GM18508 (cell line): Measurements from ENCODE around the gene KRTAP4-8.
"Not testable (repeated sequence)": the region's sequence is repeated elsewhere in the genome, so short reads cannot be mapped to it uniquely, and the experiment has no call there.

Source experiments
- ATAC-seq: cut with Tn5 transposase; IDR thresholded peaks from one replicate; pipeline ENCODE4 v1.9.1; 2021; ENCODE audit warnings: moderate number of reproducible peaks; ENCODE audit not compliant: insufficient read depth, unreplicated experiment

KRTAP4-8 gene

GRCh38 chr17:41069031-41069430, 28.9 kb downstream of the KRTAP4-8 start:
- ATAC-seq: no peak

GRCh38 chr17:41067281-41067680, 30.7 kb downstream of the KRTAP4-8 start:
- ATAC-seq: no peak

GRCh38 chr17:41065829-41066624, 31.9 kb downstream of the KRTAP4-8 start, which contains the start of gene KRTAP2-4:
TSS of gene KRTAP2-4 (minus strand) at chr17:41065879. CDS start at chr17:41065845, 34 bp downstream.
- no peak for ATAC-seq

- ATAC-seq: not testable (repeated sequence)
These were observed 32.8 kb downstream of the KRTAP4-8 start for GRCh38 chr17:41065016-41065689.

- no peak for ATAC-seq
These were observed 33.6 kb downstream of the KRTAP4-8 start for GRCh38 chr17:41064301-41064700.

GRCh38 chr17:41063449-41063848, 34.5 kb downstream of the KRTAP4-8 start:
- ATAC-seq: no peak

- ATAC-seq: no peak
These were observed 36.0 kb downstream of the KRTAP4-8 start for GRCh38 chr17:41061964-41062363.

GRCh38 chr17:41060052-41060604, 37.8 kb downstream of the KRTAP4-8 start, which contains the start of gene KRTAP2-3:
TSS of gene KRTAP2-3 (minus strand) at chr17:41060114. CDS start at chr17:41060050, 64 bp downstream.
- no peak for ATAC-seq

- not testable (repeated sequence) for ATAC-seq
These were observed 38.5 kb downstream of the KRTAP4-8 start for GRCh38 chr17:41059276-41060051.

GRCh38 chr17:41058741-41059140, 39.2 kb downstream of the KRTAP4-8 start:
- no peak for ATAC-seq

- no peak for ATAC-seq
These were observed 40.4 kb downstream of the KRTAP4-8 start for GRCh38 chr17:41057547-41057946.

- not testable (repeated sequence) for ATAC-seq
These were observed 42.8 kb downstream of the KRTAP4-8 start, which contains the start of gene KRTAP2-2 for GRCh38 chr17:41055130-41055529. TSS of gene KRTAP2-2 (minus strand) at chr17:41055230. CDS start at chr17:41055211, 19 bp downstream.

GRCh38 chr17:41054556-41054955, 43.4 kb downstream of the KRTAP4-8 start:
- ATAC-seq: not testable (repeated sequence)

- no peak for ATAC-seq
These were observed 43.9 kb downstream of the KRTAP4-8 start for GRCh38 chr17:41054025-41054424.

- ATAC-seq: no peak
These were observed 45.4 kb downstream of the KRTAP4-8 start for GRCh38 chr17:41052566-41052965.

- no peak for ATAC-seq
These were observed 48.8 kb downstream of the KRTAP4-8 start for GRCh38 chr17:41049110-41049509.

GRCh38 chr17:41048441-41048840, 49.5 kb downstream of the KRTAP4-8 start:
- no peak for ATAC-seq
